ENCODE measurements around the gene NAPB.
A peak's percentile ranks its signal among the peaks of the same experiment; 100 is the strongest.
"Not testable (repeated sequence)": the region's sequence is repeated elsewhere in the genome, so short reads cannot be mapped to it uniquely, and the experiment has no call there.

The NAPB gene

GRCh38 chr20:23349338-23350195, 71.7 kb downstream of the NAPB start:
- H3K9me3 ChIP-seq (ENCODE audit: insufficient read depth, low read depth, low read length) = no peaks in the 10 kb centered on the region
- H3K27me3 ChIP-seq (ENCODE audit: insufficient read depth, low read length, poor library complexity, severe bottlenecking) = no peaks in the 10 kb centered on the region
- H2AFZ ChIP-seq (ENCODE audit: low read length) = peak overlapping the region; percentile 85
- H3K36me3 ChIP-seq (ENCODE audit: insufficient read depth, low read length) = peaks cover 7% of the 10 kb centered on the region; the same call in 1 of the 2 replicates
- peak overlapping the region; percentile 79 for H3K4me2 ChIP-seq (ENCODE audit: low read depth, low read length, poor library complexity, severe bottlenecking)
- H3K9ac ChIP-seq (ENCODE audit: low read depth, low read length, poor library complexity, severe bottlenecking) = peak overlapping the region; percentile 93
- H3K79me2 ChIP-seq (ENCODE audit: insufficient read depth, low read length) = peaks cover 44% of the 10 kb centered on the region
- no peak for TF ChIP-seq EZH2phosphoT487 (IDR thresholded peaks at IDR 0.05; ENCODE audit: borderline replicate concordance)
- peak; percentile 70 for TF ChIP-seq CTCF (conservative IDR thresholded peaks at IDR 0.05; ENCODE audit: low read length)
- H4K20me1 ChIP-seq (ENCODE audit: insufficient read depth, low read length, poor library complexity, severe bottlenecking) = peaks cover 33% of the 10 kb centered on the region
- peak overlapping the region; percentile 83 for H3K4me3 ChIP-seq (ENCODE audit: low read length, poor library complexity, severe bottlenecking)
- no peaks in the 10 kb centered on the region for H3K9me2 ChIP-seq (replicated peaks; ENCODE audit: low read depth, low read length)
- H3K4me1 ChIP-seq (ENCODE audit: insufficient read depth, low read length, poor library complexity, severe bottlenecking) = peaks cover 36% of the 10 kb centered on the region
- H3F3A ChIP-seq (ENCODE audit: low read depth) = no peaks in the 10 kb centered on the region

GRCh38 chr20:23348510-23348909, 72.8 kb downstream of the NAPB start:
- H3K4me3 ChIP-seq (ENCODE audit: low read length, poor library complexity, severe bottlenecking); H2AFZ ChIP-seq (ENCODE audit: low read length); H3K27me3 ChIP-seq (ENCODE audit: insufficient read depth, low read length, poor library complexity, severe bottlenecking); H3K36me3 ChIP-seq (ENCODE audit: insufficient read depth, low read length); H3K9ac ChIP-seq (ENCODE audit: low read depth, low read length, poor library complexity, severe bottlenecking); H3F3A ChIP-seq (ENCODE audit: low read depth); H3K9me3 ChIP-seq (ENCODE audit: insufficient read depth, low read depth, low read length); H3K4me2 ChIP-seq (ENCODE audit: low read depth, low read length, poor library complexity, severe bottlenecking); H3K9me2 ChIP-seq (replicated peaks; ENCODE audit: low read depth, low read length): not testable (repeated sequence)
- peaks cover 26% of the 10 kb centered on the region for H4K20me1 ChIP-seq (ENCODE audit: insufficient read depth, low read length, poor library complexity, severe bottlenecking)
- H3K79me2 ChIP-seq (ENCODE audit: insufficient read depth, low read length) = peaks cover 34% of the 10 kb centered on the region
- peaks cover 34% of the 10 kb centered on the region for H3K4me1 ChIP-seq (ENCODE audit: insufficient read depth, low read length, poor library complexity, severe bottlenecking)

- Histone ChIP-seq H4K20me1 (ENCODE audit: insufficient read depth, low read length, poor library complexity, severe bottlenecking) (peaks cover 20% of the 10 kb centered on the region), H3K9ac (ENCODE audit: low read depth, low read length, poor library complexity, severe bottlenecking) (no peak overlapping the region), H2AFZ (ENCODE audit: low read length) (no peak overlapping the region), H3K4me2 (ENCODE audit: low read depth, low read length, poor library complexity, severe bottlenecking) (no peak overlapping the region), H3K36me3 (ENCODE audit: insufficient read depth, low read length) (no peaks in the 10 kb centered on the region), H3F3A (ENCODE audit: low read depth) (no peaks in the 10 kb centered on the region), H3K4me3 (ENCODE audit: low read length, poor library complexity, severe bottlenecking) (no peak overlapping the region), H3K4me1 (ENCODE audit: insufficient read depth, low read length, poor library complexity, severe bottlenecking) (peaks cover 28% of the 10 kb centered on the region), H3K27me3 (ENCODE audit: insufficient read depth, low read length, poor library complexity, severe bottlenecking) (no peaks in the 10 kb centered on the region), H3K79me2 (ENCODE audit: insufficient read depth, low read length) (peaks cover 26% of the 10 kb centered on the region), H3K9me3 (ENCODE audit: insufficient read depth, low read depth, low read length) (no peaks in the 10 kb centered on the region), H3K9me2 (replicated peaks; ENCODE audit: low read depth, low read length) (no peaks in the 10 kb centered on the region)
- no peak for TF ChIP-seq EZH2phosphoT487 (IDR thresholded peaks at IDR 0.05; ENCODE audit: borderline replicate concordance)
- no peak for TF ChIP-seq CTCF (conservative IDR thresholded peaks at IDR 0.05; ENCODE audit: low read length)
Observed at GRCh38 chr20:23347791-23348190, 73.5 kb downstream of the NAPB start.

- no peak overlapping the region for H3K9ac ChIP-seq (ENCODE audit: low read depth, low read length, poor library complexity, severe bottlenecking)
- no peaks in the 10 kb centered on the region for H3K9me2 ChIP-seq (replicated peaks; ENCODE audit: low read depth, low read length)
- no peak overlapping the region for H2AFZ ChIP-seq (ENCODE audit: low read length)
- H3K4me3 ChIP-seq (ENCODE audit: low read length, poor library complexity, severe bottlenecking) = no peak overlapping the region
- peaks cover 8% of the 10 kb centered on the region for H3K79me2 ChIP-seq (ENCODE audit: insufficient read depth, low read length)
- peaks cover 10% of the 10 kb centered on the region for H3K4me1 ChIP-seq (ENCODE audit: insufficient read depth, low read length, poor library complexity, severe bottlenecking)
- H3K36me3 ChIP-seq (ENCODE audit: insufficient read depth, low read length) = no peaks in the 10 kb centered on the region
- no peak for TF ChIP-seq EZH2phosphoT487 (IDR thresholded peaks at IDR 0.05; ENCODE audit: borderline replicate concordance)
- TF ChIP-seq CTCF (conservative IDR thresholded peaks at IDR 0.05; ENCODE audit: low read length) = no peak
- no peak overlapping the region for H3K4me2 ChIP-seq (ENCODE audit: low read depth, low read length, poor library complexity, severe bottlenecking)
- H4K20me1 ChIP-seq (ENCODE audit: insufficient read depth, low read length, poor library complexity, severe bottlenecking) = peaks cover 2% of the 10 kb centered on the region
- no peaks in the 10 kb centered on the region for H3K9me3 ChIP-seq (ENCODE audit: insufficient read depth, low read depth, low read length)
- no peaks in the 10 kb centered on the region for H3F3A ChIP-seq (ENCODE audit: low read depth)
- H3K27me3 ChIP-seq (ENCODE audit: insufficient read depth, low read length, poor library complexity, severe bottlenecking) = no peaks in the 10 kb centered on the region
Observed at GRCh38 chr20:23346002-23346401, 75.3 kb downstream of the NAPB start.
